ENCODE measurements around the gene SCAP.

SCAP gene

DNA sequence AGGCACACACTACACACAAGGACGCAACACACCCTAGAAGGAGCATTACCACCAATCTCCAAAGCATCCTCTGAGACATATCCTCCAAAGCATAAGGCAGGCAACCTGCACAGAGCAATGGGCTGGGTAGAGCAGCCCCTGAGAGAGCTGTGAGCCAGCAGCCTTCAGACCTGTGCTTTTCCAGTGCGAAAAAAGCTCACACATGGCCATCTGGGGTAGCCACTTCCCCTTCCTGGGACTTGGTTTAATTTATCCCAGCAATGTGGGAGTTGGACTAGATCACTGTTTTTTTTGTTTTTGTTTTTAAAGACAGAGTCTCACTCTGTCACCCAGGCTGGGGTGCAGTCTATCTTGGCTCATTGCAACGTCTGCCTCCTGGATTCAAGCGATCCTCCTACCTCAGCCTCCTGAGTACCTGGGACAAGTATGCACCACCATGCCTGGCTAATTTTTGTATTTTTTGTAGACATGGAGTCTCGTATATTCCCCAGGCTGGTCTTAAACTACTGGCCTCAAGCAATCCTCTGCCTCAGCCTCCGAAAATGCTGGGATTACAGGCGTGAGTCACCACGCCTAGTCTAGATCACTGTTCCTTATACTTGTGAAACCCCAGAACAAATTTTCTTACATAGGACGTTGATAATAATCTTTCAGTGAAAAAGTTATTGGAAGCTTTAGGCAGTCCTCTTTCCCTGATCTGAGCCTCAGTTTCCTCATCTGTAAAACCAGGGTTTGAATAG is 76.0 kb downstream of the SCAP start:
- no peaks in the 10 kb centered on the region for H3K36me3 ChIP-seq (ENCODE audit: low read length)
- no peaks in the 10 kb centered on the region for H4K20me1 ChIP-seq (ENCODE audit: low read depth, low read length)
- H3F3A ChIP-seq (ENCODE audit: insufficient read depth) = no peaks in the 10 kb centered on the region
- no peak overlapping the region for H2AFZ ChIP-seq (ENCODE audit: low read depth, low read length, severe bottlenecking)
- H3K9me2 ChIP-seq (replicated peaks; ENCODE audit: insufficient read depth, low read length) = no peaks in the 10 kb centered on the region
- no peak overlapping the region for H3K4me2 ChIP-seq (ENCODE audit: low read depth, low read length, poor library complexity, severe bottlenecking)
- no peak overlapping the region for H3K4me3 ChIP-seq (ENCODE audit: insufficient read depth, low read length, poor library complexity, severe bottlenecking)
- no peak overlapping the region for H3K9ac ChIP-seq (ENCODE audit: low read length)
- H3K9me3 ChIP-seq (ENCODE audit: insufficient read depth, low read length) = no peaks in the 10 kb centered on the region
- no peaks in the 10 kb centered on the region for H3K27me3 ChIP-seq (ENCODE audit: low read length)
- H3K79me2 ChIP-seq (ENCODE audit: insufficient read depth, low read length) = peaks cover 17% of the 10 kb centered on the region; the same call in 1 of the 2 replicates
- TF ChIP-seq, protein P1, sequence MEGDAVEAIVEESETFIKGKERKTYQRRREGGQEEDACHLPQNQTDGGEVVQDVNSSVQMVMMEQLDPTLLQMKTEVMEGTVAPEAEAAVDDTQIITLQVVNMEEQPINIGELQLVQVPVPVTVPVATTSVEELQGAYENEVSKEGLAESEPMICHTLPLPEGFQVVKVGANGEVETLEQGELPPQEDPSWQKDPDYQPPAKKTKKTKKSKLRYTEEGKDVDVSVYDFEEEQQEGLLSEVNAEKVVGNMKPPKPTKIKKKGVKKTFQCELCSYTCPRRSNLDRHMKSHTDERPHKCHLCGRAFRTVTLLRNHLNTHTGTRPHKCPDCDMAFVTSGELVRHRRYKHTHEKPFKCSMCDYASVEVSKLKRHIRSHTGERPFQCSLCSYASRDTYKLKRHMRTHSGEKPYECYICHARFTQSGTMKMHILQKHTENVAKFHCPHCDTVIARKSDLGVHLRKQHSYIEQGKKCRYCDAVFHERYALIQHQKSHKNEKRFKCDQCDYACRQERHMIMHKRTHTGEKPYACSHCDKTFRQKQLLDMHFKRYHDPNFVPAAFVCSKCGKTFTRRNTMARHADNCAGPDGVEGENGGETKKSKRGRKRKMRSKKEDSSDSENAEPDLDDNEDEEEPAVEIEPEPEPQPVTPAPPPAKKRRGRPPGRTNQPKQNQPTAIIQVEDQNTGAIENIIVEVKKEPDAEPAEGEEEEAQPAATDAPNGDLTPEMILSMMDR (IDR thresholded peaks at IDR 0.05; ENCODE audit: insufficient read depth, low read length, poor library complexity, severe bottlenecking) = no peak
- TF ChIP-seq EZH2phosphoT487 (conservative IDR thresholded peaks at IDR 0.05; ENCODE audit: low read length) = no peak
- no peak overlapping the region for H3K27ac ChIP-seq (ENCODE audit: low read depth, low read length)

DNA sequence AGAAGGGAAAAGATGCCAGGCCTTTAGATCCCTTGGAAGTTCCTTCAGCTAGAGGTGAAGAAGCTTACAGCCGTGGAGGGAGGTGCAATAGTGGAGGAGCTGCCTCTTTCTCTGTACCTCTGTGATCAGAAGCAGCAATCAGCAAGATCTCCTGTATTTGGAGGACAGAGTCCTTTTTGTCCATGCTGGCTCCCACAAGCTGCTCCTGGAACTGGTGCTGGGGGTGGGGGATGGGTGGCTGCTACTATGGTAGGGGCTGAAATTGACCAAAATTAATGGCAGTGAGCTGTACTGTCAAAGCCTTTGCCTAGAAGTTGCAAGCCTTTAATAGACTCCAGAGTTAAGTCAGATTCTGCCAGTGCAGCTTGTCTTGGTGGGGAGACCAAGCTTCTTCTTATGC is 76.7 kb downstream of the SCAP start:
- H3K4me3 ChIP-seq (ENCODE audit: insufficient read depth, low read length, poor library complexity, severe bottlenecking) = no peak overlapping the region
- no peaks in the 10 kb centered on the region for H3F3A ChIP-seq (ENCODE audit: insufficient read depth)
- TF ChIP-seq, protein P1 (IDR thresholded peaks at IDR 0.05; ENCODE audit: insufficient read depth, low read length, poor library complexity, severe bottlenecking) = no peak
- no peak for TF ChIP-seq EZH2phosphoT487 (conservative IDR thresholded peaks at IDR 0.05; ENCODE audit: low read length)
- no peak overlapping the region for H3K4me2 ChIP-seq (ENCODE audit: low read depth, low read length, poor library complexity, severe bottlenecking)
- no peak overlapping the region for H3K9ac ChIP-seq (ENCODE audit: low read length)
- H3K9me3 ChIP-seq (ENCODE audit: insufficient read depth, low read length) = no peaks in the 10 kb centered on the region
- no peak overlapping the region for H3K27ac ChIP-seq (ENCODE audit: low read depth, low read length)
- H3K36me3 ChIP-seq (ENCODE audit: low read length) = no peaks in the 10 kb centered on the region
- H4K20me1 ChIP-seq (ENCODE audit: low read depth, low read length) = no peaks in the 10 kb centered on the region
- H3K27me3 ChIP-seq (ENCODE audit: low read length) = no peaks in the 10 kb centered on the region
- no peaks in the 10 kb centered on the region for H3K9me2 ChIP-seq (replicated peaks; ENCODE audit: insufficient read depth, low read length)
- H3K79me2 ChIP-seq (ENCODE audit: insufficient read depth, low read length) = peaks cover 24% of the 10 kb centered on the region
- no peak overlapping the region for H2AFZ ChIP-seq (ENCODE audit: low read depth, low read length, severe bottlenecking)

DNA sequence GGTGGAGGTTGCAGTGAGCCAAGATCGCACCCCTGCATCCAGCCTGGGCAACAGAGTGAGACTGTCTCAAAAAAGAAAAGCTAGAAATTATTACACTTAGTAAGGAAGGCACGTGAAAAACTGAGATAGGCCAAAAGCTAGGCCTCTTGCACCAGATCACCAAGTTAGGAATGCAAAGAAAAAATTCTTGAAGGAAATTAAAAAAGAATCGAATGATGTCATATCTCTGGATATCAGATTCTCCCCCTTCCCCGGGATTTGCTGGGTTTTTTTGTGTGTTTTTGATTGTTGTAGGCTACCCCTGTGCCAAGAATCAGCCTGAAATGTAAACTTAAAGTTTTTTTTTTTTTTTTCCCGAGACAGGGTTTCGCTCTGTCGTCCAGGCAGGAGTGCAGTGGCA is 77.5 kb downstream of the SCAP start:
- Histone ChIP-seq H3K4me3 (ENCODE audit: insufficient read depth, low read length, poor library complexity, severe bottlenecking) (no peak overlapping the region), H3K36me3 (ENCODE audit: low read length) (no peaks in the 10 kb centered on the region), H3K79me2 (ENCODE audit: insufficient read depth, low read length) (peaks cover 29% of the 10 kb centered on the region), H3K27ac (ENCODE audit: low read depth, low read length) (no peak overlapping the region), H2AFZ (ENCODE audit: low read depth, low read length, severe bottlenecking) (no peak overlapping the region), H3K4me2 (ENCODE audit: low read depth, low read length, poor library complexity, severe bottlenecking) (no peak overlapping the region), H3K27me3 (ENCODE audit: low read length) (no peaks in the 10 kb centered on the region), H3K9me2 (replicated peaks; ENCODE audit: insufficient read depth, low read length) (no peaks in the 10 kb centered on the region), H3K9me3 (ENCODE audit: insufficient read depth, low read length) (no peaks in the 10 kb centered on the region), H3F3A (ENCODE audit: insufficient read depth) (no peaks in the 10 kb centered on the region), H4K20me1 (ENCODE audit: low read depth, low read length) (no peaks in the 10 kb centered on the region), H3K9ac (ENCODE audit: low read length) (no peak overlapping the region)
- TF ChIP-seq EZH2phosphoT487 (conservative IDR thresholded peaks at IDR 0.05; ENCODE audit: low read length) = no peak
- TF ChIP-seq, protein P1 (IDR thresholded peaks at IDR 0.05; ENCODE audit: insufficient read depth, low read length, poor library complexity, severe bottlenecking) = no peak
